Measurements from ENCODE around the gene TASL.

DNA sequence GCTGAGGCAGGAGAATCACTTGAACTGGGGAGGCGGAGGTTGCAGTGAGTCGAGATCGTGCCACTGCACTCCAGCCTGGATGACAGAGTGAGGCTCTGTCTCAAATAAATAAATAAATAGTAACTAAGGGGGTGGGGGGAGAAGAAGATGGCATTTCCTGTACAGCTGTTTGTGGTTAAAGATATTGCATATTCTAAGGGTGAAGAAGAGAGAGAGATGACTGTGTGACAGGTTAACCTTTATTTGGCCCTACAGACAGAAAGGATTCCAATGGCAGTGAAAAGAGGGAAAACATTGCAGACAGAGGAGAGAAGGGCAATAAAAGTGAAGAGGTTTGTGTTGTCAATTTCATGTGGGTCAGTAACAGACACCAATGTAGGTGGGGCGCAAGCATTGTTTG is 9.4 kb downstream of the TASL start:
- TF ChIP-seq, protein P1, sequence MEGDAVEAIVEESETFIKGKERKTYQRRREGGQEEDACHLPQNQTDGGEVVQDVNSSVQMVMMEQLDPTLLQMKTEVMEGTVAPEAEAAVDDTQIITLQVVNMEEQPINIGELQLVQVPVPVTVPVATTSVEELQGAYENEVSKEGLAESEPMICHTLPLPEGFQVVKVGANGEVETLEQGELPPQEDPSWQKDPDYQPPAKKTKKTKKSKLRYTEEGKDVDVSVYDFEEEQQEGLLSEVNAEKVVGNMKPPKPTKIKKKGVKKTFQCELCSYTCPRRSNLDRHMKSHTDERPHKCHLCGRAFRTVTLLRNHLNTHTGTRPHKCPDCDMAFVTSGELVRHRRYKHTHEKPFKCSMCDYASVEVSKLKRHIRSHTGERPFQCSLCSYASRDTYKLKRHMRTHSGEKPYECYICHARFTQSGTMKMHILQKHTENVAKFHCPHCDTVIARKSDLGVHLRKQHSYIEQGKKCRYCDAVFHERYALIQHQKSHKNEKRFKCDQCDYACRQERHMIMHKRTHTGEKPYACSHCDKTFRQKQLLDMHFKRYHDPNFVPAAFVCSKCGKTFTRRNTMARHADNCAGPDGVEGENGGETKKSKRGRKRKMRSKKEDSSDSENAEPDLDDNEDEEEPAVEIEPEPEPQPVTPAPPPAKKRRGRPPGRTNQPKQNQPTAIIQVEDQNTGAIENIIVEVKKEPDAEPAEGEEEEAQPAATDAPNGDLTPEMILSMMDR (IDR thresholded peaks at IDR 0.05; ENCODE audit: low read depth, low read length, missing input control) = no peak
- TF ChIP-seq, protein P2, sequence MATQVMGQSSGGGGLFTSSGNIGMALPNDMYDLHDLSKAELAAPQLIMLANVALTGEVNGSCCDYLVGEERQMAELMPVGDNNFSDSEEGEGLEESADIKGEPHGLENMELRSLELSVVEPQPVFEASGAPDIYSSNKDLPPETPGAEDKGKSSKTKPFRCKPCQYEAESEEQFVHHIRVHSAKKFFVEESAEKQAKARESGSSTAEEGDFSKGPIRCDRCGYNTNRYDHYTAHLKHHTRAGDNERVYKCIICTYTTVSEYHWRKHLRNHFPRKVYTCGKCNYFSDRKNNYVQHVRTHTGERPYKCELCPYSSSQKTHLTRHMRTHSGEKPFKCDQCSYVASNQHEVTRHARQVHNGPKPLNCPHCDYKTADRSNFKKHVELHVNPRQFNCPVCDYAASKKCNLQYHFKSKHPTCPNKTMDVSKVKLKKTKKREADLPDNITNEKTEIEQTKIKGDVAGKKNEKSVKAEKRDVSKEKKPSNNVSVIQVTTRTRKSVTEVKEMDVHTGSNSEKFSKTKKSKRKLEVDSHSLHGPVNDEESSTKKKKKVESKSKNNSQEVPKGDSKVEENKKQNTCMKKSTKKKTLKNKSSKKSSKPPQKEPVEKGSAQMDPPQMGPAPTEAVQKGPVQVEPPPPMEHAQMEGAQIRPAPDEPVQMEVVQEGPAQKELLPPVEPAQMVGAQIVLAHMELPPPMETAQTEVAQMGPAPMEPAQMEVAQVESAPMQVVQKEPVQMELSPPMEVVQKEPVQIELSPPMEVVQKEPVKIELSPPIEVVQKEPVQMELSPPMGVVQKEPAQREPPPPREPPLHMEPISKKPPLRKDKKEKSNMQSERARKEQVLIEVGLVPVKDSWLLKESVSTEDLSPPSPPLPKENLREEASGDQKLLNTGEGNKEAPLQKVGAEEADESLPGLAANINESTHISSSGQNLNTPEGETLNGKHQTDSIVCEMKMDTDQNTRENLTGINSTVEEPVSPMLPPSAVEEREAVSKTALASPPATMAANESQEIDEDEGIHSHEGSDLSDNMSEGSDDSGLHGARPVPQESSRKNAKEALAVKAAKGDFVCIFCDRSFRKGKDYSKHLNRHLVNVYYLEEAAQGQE (IDR thresholded peaks at IDR 0.05) = no peak
- no peak for TF ChIP-seq TAF1 (conservative IDR thresholded peaks at IDR 0.05)
- TF ChIP-seq, protein P3, sequence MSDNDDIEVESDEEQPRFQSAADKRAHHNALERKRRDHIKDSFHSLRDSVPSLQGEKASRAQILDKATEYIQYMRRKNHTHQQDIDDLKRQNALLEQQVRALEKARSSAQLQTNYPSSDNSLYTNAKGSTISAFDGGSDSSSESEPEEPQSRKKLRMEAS (IDR thresholded peaks at IDR 0.05) = no peak
- no peak for TF ChIP-seq RXRA (IDR thresholded peaks at IDR 0.05)

Measured in liver (tissue), 3 donors.